Activated CD8-positive, alpha-beta memory T cell treated with anti-CD3 and anti-CD28 coated beads for 4 hours (primary cell): Measurements from ENCODE around the gene ZC3H12C.

Source experiments
- DNase-seq, 2 donors: peaks; one replicate each; pipeline ENCODE4 v3.0.0-alpha.2; 2020; ENCODE audit warnings: low read depth in 2 of 2

Gene ZC3H12C

GRCh38 chr11:110152199-110152598, 59.0 kb downstream of the ZC3H12C start:
- no peak for DNase-seq

GRCh38 chr11:110153474-110153873, 60.3 kb downstream of the ZC3H12C start:
- no peak for DNase-seq

GRCh38 chr11:110156503-110156902, 63.3 kb downstream of the ZC3H12C start:
- no peak for DNase-seq

- no peak for DNase-seq
Observed at GRCh38 chr11:110158317-110159200, 65.4 kb downstream of the ZC3H12C start.

GRCh38 chr11:110159476-110159875, 66.3 kb downstream of the ZC3H12C start:
- no peak for DNase-seq

- no peak for DNase-seq
Observed at GRCh38 chr11:110160016-110160415, 66.8 kb downstream of the ZC3H12C start.

GRCh38 chr11:110160437-110160836, 67.2 kb downstream of the ZC3H12C start:
- DNase-seq: no peak

GRCh38 chr11:110161061-110161460, 67.9 kb downstream of the ZC3H12C start:
- DNase-seq: no peak

- DNase-seq: no peak
Observed at GRCh38 chr11:110162216-110162615, 69.0 kb downstream of the ZC3H12C start.

- no peak for DNase-seq
Observed at GRCh38 chr11:110165039-110165925, 72.1 kb downstream of the ZC3H12C start.

GRCh38 chr11:110168033-110168803, 75.0 kb downstream of the ZC3H12C start:
- DNase-seq: no peak

GRCh38 chr11:110169738-110170137, 76.5 kb downstream of the ZC3H12C start:
- no peak for DNase-seq

- DNase-seq: no peak
Observed at GRCh38 chr11:110172468-110173065, 79.4 kb downstream of the ZC3H12C start.

- peak; percentile 10 to 11 for DNase-seq
Observed at GRCh38 chr11:110173811-110174644, 80.8 kb downstream of the ZC3H12C start.

- no peak for DNase-seq
Observed at GRCh38 chr11:110174645-110175310, 81.6 kb downstream of the ZC3H12C start.

GRCh38 chr11:110176366-110177085, 83.3 kb downstream of the ZC3H12C start:
- no peak for DNase-seq

- DNase-seq: no peak
Observed at GRCh38 chr11:110177086-110177456, 83.9 kb downstream of the ZC3H12C start.

- no peak for DNase-seq
Observed at GRCh38 chr11:110179064-110179463, 85.9 kb downstream of the ZC3H12C start.

GRCh38 chr11:110182886-110183285, 89.7 kb downstream of the ZC3H12C start:
- DNase-seq: no peak
